AML-193 (cell line): Measurements from ENCODE around the gene STRIP1.
"Not testable (repeated sequence)": the region's sequence is repeated elsewhere in the genome, so short reads cannot be mapped to it uniquely, and the experiment has no call there.

Experiments used
- DNase-seq, 2 experiments: peaks; one replicate each; lab custom pipeline; 2025; lab: John Stamatoyannopoulos, UW

STRIP1 gene

DNA sequence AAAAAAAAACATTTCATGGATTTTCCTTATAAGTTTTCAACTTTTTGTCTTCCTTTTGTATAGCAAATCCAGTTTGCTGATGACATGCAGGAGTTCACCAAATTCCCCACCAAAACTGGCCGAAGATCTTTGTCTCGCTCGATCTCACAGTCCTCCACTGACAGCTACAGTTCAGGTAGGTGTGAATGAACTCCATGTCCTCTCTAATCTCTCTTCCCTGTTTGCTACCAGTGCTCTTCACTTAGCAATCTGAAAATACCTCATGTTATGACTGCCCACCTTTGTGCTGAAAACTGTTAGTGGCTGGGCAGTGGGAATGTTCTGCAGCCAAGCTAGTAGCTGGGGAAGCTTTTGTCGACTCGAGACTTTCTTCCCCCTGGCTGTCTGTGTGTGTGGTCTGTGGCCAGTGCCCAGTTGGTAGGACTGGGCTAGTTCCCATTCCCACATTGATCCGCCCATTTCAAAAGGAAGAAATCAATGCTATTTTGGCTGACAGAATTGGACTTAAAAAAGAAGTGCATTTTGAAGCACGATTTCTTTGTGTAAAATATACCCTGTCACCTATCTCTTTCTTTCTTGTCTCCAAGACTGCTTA lies 25.4 kb upstream of the STRIP1 start:
- no peak for DNase-seq

DNA sequence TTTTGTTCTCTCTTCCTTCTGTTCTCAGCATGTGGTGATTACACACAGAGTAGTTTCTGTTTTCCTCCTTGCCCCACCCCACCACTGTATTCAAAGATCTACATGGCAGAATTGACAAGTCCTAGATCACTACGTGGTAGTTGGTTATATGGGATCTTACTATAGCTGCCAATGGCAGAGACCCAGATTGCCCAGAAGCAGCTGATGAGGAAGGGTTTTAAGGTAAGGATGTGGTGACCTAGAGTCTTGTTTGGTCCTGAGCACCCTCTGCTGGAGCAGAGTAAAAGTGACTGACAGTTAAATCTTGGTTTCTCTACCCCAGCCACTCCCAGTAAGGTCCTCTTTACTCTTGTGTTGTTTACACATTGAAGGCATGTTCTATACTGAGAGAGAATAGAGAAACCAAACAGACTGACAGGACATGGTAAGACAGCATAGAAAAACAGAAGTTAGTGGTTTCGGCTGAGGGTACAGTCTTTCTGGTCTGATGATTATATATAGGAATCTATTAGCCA lies 22.8 kb upstream of the STRIP1 start:
- peak; percentile 52 to 58 for DNase-seq

DNA sequence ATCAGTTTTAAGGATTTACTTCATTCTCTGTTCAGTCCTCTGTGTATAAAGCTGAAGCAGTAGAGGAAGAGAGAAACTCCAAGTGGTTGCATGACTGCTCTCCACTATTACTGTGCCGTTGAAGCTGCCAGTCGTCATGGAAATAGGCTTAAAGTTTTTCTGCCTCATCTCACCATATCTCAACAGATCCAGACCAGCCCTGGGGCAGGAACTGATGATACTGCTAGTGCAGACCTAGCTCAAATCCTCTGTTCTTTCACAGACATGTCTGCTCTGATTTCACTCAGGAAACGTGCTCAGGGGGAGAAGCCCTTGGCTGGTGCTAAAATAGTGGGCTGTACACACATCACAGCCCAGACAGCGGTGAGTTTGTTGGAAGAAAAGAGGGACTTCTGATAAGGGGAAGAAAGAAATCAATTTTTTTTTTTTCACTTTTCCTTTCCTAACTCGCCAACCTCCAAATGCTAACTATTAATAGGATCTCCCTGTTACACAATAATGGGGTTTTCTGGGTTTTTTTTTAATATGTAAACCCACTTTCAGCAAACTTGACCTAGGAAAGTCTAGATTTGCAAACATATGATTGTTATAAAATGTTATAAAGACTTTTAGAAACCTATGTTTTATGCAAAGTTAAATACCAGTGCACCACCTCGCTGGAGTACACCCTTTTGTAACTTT lies 22.2 kb upstream of the STRIP1 start:
- no peak for DNase-seq

DNA sequence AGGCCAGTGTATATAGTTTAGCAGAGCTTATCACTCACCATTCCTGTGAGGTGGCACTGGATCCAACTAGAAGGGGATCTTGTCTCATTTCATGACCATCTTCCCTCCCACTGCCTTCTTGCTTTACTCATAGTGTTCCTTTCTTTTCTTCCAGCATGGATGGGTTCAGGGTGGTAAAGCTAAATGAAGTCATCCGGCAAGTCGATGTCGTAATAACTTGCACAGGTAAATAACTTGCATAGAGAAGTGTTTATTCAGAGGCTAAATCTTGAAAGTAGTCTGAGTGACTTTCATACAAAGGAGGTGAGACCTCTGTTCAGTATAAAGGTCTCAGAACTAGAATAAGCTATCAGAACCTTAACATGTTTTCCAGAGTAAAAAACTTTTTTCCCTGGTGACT lies 16.6 kb upstream of the STRIP1 start:
- no peak for DNase-seq

DNA sequence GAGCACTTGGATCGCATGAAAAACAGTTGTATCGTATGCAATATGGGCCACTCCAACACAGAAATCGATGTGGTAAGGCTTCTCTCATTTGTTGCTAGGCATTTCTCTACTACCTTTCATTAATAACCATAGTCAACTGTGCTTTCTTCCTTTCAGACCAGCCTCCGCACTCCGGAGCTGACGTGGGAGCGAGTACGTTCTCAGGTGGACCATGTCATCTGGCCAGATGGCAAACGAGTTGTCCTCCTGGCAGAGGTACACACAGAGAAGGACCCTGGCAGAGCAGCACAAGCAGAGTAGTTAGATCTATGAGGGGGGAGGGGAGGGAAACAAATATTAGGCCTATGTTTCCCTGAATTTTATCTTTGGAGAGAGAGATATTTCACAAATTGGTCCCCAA lies 16.0 kb upstream of the STRIP1 start:
- no peak for DNase-seq

DNA sequence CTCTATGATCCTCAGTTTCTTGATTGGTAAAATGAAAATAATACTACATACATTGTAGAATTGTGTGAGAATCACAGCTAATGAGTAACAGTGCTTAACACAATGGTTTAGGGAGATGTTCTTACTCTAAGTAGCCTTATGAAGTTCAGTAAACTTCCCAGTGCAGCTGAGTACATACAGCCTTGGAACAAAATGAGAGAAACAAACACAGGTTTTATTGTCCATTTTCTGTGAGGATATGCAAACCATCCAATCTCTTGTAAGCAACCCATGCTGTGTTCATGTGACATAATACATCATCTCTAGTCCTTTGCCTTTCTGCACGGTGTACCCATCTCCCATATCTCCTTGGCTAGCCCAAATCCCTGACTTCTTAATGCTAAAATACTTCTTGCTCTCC lies 14.7 kb upstream of the STRIP1 start:
- no peak for DNase-seq

DNA sequence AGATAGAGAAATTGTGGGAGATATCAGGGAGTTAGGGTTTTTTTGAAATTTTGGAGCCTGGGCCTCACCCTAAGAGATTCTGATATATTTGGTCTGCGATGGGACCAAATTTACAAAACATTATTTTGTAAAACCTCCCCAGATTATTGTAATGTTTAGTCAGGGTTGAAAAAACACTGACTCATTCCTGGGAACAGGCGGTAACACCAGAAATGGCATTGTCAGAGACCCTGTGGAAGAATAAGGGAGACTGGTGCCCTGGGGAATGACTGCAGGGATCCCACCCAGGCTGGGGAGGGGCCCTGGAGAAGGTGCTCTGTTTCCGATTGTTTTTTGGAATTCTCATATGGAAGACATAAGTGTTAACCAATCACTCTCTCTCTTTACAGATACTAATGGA lies 13.1 kb upstream of the STRIP1 start:
- DNase-seq, result no peak

DNA sequence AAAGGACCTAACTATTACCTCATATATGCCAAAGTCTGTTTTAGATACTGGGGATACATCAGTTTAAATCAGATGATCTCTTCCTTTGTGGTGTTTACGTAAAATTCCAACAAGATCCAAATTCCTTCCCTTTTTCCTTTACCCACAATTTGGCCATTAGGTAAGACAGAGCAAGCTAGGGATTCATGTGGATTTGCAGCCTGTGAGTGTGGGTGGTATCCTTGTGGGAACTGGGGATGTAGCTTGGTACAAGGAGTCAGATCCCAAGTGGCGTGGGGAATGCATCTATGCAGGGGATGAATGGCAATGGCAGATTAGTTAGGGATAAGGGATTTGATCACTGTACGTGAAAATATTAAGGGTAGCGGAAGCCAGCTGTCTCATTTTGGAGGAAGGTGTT lies 9.8 kb upstream of the STRIP1 start:
- DNase-seq, result no peak

DNA sequence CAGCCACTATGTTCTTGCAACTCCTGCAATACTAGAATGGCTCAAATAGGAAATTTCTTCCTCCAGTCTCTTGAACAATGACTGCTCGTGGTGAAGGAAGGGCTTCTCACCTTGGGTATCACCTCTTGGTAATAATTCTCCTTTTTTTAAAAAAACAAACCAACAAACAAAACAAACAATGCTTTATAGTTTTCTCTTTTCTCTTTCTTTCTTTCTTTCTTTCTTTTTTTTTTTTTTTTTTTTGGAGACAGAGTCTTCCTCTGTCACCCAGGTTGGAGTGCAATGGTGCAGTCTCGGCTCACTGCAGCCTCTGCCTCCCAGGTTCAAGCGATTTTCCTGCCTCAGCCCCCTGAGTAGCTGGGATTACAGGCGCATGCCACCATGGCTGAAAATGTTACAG lies 3.7 kb upstream of the STRIP1 start:
- not testable (repeated sequence) for DNase-seq

DNA sequence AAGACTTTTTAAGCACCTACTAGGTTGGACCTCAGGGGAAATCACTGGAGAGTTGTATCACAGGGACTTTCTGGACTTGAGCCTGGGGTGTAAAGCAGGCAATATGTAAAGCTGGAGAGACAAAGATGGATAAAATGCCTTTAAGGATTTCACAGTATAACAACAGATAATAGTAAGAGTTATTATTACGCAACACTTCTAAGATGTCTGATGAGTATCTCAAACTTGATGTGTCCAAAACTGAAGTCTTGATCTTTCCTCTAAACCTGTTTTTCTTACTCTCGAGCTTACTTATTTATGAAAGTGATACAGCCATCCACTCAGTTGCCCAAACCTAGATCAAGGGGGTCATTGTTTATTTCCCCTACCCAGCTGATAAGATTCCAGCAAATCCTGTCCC lies 2.1 kb upstream of the STRIP1 start:
- no peak for DNase-seq

DNA sequence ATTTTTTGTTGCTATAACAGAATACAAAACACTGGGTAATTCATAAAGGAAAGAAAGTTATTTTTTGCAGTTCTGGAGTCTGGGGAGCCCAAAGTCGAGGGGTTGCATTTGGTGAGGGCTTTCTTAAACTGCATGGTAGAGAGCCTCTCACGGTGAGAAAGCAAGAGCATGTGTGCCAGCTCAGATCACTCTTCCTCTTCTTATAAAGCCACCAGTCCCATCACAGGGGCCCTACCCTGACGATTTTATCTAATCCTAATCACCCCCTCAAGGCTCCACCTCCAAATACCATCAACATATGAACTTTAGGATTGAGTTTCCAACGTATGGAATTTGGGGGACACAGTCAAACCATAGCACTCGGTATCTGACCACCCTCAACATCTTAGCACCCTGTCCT lies 1.0 kb upstream of the STRIP1 start:
- no peak for DNase-seq

DNA sequence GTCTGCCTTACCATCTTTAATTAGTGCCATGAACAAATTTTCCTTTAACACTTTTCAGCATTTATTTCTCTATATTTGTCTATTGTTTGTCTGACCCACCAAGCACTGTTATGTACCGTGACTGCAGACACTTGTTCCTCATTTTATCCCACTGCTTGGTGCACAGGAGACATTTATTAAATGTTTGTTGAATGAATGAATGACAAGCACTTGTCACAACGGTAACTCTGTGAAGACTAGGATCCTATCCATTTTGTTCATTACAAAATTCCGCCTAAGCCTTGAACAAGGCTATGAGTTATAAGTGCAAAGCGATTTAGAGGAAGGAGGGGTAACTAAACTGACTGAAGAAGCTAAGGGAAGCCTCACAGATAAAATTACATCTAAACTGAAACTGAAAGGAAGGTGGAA lies 379 bp upstream of the STRIP1 start:
- no peak for DNase-seq

DNA sequence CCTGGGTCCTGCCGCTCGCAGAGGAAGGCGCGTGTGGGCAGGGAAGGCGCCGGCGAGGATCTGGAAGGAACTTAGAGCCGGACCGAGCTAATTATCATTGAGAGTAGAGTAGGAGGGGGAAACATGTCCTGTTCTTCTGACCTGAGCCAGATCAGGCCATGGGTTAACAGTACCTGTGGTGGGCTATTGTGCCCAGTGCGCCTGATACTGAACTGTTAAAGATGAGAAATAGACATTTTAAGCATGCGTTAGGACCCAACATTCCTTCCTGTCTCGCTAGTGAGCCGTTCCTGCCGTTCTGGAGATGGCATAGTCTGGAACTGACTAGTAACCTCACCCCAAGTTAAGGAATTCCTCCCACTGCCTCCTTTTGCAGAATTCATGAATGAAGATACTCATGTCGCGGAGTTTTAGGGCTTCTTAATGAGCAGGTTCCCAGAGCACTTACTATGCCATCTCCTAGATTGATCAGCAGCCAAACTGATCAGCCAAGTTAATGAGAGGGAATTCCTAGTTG lies 870 bp downstream of the STRIP1 start:
- DNase-seq, result peak; percentile 19 to 46

DNA sequence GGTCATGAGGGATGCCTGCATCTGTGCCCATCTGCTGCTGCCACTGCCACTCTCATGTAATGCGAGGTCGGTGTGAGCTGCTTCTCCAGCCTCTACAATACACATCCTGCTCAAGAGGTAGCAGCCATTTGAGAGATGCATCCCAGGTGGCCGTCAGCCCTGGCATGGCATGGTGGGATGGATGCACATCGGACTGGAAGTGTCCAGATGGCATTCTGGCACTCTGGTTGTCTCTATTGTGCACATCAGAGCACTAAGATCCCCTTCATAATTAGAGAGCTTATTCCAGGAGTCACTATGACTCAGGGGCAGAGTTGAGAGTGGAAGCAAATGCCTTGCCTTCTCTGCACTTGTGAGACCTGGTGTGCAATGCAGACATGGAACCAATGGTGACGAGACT lies 3.8 kb downstream of the STRIP1 start:
- no peak for DNase-seq

DNA sequence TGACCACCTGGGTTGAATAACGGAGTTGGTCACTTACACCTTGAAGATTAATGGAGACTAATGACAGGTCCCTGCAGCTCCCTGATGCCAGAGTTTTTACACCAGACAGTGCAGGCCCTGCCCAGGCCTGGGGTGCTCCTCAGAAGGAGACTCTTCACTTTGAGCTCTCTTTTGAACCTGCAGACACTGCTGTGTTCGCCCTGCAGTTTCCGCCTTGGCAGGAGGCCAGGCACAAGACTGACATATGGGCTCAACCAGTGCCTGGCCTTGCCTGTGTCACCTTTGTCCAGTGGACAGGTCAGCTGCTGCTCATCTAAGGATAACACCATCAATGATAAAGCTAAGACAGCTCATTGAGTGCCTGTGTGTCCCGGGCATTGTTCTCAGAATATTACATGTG lies 5.2 kb downstream of the STRIP1 start:
- no peak for DNase-seq

DNA sequence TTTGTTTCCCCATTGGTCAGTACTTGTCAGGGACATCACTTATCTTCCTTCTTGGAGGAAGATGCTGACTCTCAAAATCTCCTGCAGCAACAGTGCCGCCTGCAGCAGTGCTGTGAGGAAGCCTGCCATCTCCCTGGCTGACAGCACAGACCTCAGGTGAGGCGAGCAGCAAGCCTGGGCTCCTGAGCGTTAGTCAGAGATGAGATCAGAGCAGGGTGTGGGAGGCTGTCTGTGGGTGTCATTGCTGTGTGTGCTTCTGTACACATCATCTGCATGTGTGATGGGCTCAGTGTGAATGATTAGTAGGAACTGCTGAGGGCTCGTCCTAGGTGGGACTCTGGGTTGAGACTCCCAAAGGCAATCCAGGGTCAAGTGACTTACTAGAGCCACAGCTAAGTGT lies 6.1 kb downstream of the STRIP1 start:
- DNase-seq, result no peak

DNA sequence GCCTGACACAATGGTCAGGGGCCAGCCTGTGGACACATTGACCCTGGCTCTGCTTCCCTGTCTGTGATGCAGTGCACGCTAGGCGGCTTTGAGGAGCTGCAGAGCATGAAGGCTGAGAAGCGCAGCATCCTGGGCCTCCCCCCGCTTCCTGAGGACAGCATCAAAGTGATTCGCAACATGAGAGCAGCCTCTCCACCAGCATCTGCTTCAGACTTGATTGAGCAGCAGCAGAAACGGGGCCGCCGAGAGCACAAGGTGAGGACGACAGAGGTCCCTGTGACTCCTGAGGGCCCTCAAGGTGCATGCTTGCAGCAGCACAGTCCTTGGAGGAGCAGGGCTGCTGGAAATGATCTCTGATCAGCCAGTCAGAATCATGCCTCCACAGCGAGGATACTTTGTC lies 8.6 kb downstream of the STRIP1 start:
- DNase-seq, result no peak

DNA sequence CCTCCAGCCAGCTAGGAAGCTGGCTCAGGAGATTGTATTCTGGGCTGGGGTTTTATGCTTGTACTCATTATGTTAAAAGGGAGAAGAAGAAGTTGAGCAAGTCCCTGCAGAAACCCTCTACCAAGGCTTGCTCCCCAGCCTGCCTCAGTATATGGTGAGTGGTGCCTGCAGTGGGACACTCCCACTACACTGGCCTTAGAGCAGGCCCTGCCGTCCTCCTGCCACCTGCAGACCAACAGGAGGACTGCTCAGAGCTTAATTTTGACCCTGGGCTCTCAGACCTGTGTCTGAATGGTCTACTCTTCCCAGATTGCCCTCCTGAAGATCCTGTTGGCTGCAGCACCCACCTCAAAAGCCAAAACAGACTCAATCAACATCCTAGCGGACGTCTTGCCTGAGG lies 13.0 kb downstream of the STRIP1 start:
- no peak for DNase-seq

DNA sequence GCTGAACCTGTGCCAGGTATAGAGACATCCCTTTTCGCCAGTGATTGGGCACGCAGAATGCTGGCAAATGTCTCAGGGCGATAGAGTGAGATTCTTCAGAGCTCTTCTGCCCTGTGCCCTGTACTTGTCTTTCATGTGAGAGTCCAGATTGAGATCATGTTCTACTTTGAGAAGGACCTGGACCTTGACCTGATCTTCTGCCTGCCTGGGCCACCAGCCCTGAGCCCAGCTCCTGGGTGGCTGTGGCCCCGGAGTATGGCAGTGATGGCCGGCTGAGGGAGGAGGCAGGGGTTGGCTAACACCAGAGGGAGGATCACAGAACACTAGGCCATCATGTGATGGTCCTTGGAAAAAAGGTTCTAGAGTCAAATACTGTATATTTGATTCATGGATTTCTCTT lies 13.8 kb downstream of the STRIP1 start:
- no peak for DNase-seq

DNA sequence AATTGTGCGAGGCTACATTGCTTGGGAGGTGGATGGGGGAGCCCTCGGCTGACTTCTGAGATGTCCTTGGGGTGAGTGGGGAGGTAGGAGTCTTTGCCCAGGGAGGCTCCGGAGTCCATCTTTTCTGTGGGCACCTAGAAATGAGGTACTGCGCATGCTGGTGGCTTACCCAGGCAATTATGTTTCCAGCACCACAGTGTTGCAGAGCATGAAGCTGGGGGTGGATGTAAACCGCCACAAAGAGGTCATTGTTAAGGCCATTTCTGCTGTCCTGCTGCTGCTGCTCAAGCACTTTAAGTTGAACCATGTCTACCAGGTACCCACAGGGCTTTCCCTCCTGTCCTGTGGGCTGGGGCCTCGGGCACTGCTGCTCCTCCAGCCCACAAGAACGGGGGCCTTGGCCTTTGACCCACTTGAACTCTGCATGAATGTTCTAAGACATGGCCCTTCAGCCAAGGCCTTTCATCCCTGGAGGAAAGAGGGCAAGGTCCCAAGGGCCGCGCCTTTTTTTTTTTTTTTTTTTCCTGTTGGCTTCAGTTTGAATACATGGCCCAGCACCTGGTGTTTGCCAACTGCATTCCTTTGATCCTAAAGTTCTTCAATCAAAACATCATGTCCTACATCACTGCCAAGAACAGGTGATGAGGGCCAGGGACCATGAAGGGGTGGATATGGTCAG lies 14.6 kb downstream of the STRIP1 start:
- DNase-seq, result no peak

DNA sequence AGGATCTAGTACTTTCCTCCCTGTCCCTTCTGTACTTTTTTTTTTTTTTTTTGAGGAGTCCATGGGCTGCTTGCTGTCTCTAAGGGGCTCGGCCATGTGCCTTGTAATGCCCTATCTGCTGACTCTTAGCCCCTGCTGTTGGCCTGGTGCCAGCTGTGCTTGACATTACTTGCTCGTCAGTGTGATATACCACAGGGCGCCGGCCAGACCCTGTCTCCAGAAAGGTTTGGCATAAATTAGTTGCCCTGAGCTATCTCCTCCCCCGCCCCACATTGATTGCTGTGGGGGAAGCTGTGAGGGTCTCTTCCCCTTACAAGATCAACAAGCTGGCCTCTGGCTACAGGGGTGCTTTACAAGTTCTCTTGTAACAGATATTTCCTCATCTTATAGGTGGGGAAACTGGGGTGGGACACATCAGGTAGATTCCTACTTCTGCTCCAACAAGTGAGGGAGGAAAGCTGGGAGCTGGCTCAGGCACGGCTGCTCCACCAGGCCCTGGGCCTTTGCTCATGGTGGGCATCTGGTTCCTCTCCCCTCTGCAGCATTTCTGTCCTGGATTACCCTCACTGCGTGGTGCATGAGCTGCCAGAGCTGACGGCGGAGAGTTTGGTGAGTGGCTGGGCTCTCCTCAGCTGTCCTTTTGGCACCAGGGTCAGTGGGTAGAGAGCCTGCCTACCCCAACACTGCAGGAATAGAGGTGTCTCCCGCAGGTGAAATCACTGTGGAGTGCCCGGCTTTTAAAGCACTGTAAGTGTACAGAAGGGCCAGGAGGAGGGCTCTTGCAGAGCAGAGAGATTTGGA lies 15.6 kb downstream of the STRIP1 start:
- no peak for DNase-seq

DNA sequence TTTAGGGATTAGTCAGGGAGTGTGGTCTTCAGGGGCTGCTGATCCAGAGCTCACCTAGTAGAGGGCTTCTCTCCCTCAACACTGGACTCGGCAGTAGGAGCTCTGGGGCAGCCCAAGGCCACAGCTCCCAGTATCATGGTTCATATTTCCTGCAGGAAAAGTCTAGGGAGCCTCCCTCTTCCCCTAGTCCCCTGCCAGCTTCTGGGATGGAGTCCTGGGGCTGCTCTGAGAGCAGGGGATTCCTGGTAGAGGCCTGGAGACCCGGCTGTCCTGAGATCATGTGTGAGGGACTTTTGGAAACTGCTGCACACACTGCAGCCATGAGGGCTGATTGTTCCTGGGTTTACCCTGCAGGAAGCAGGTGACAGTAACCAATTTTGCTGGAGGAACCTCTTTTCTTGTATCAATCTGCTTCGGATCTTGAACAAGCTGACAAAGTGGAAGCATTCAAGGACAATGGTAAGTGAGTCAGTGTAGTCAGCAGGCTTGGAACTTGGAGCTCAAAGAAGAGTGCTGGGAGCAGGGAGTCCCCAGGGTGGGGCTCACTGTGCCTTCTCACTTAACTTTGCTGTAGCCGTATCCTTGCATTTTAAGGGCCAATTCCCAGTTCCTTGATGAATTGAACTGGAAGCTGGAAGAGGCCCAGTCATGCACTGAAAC lies 16.3 kb downstream of the STRIP1 start:
- no peak for DNase-seq
